ENCODE data around the gene HJV.

The HJV gene

DNA sequence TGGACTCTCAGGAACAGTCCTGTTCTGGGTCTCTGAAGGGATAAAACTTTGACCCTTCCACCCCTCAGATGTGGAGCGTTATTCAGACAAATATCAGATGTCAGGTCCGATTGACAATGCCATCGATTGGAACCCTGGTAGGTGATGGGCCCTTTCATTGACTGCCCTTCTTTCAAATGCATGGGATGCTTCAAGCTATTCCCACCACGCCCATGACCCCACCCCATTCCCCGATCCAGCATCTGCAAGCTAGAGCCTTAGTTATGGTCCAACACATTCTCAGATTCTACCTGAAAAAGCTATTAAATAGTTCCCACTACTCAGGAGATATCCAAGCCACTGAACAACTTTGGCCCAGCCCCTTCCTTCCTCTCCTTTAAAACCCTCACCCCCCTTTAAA, 44.5 kb downstream of the HJV start:
- no peak for DNase-seq (ENCODE audit: low read depth)

DNA sequence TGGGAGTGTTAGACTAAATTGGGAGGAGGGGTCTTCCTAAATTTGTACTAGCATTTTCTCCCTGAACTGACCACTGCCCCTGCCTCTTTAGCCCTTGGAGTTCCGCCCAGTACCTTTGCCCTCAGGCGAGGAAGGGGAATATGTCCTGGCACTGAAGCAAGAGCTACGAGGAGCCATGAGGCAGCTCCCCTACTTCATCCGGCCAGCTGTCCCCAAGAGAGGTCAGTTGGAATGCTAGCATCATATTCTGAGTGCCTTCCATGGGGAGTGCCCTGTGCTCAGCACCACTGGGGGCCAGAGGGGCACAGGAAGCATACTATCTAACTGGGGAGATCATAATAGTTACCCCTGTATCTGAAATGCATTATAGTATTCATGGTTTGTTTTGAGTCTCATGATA, 46.3 kb downstream of the HJV start:
- DNase-seq (ENCODE audit: low read depth), result no peak

DNA sequence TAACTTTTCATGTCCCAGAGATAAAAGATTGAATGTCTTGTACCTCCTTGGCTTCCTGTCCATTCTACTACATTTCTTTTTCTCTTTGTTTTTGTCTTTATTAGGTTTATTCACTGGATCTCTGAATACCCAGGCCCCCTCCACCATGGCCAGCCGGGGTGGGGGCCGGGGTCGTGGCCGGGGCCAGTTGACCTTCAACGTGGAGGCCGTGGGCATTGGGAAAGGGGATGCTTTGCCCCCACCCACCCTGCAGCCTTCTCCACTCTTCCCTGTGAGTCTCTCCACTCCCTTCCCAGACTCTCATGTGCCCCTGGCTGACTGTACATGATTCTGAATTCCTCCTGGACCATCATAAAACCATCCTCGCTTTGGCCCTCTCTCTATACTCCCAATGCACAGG, 46.8 kb downstream of the HJV start:
- DNase-seq (ENCODE audit: low read depth), result no peak

DNA sequence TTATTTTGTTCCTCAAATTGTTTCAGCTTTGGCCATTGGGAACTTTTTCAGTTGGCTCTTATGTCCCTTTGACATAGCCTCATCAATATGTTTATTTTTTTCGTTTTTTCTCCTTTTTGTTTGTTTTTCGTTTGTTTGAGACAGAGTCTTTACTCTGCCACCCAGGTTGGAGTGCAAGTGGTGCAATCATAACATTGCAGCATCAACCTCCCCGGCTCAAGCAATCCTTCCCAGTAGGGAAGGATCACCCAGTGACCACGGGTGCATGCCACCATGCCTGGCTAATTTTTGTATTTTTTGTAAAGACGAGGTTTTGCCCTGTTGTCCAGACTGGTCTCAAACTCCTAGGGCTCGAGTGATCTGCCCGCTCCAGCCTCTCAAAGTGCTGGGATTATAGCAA, 49.0 kb downstream of the HJV start:
- DNase-seq (ENCODE audit: low read depth), result no peak
